ENCODE measurements around the gene ZCCHC2. TPM values are rescaled to one million over a fixed set of nuclear protein-coding genes. Genes with fewer than 3 reads are reported as not detected.
A peak's percentile ranks its signal among the peaks of the same experiment; 100 is the strongest.

The ZCCHC2 gene
- total RNA-seq, 1 experiment from 2014 or later = 3.2 TPM

DNA sequence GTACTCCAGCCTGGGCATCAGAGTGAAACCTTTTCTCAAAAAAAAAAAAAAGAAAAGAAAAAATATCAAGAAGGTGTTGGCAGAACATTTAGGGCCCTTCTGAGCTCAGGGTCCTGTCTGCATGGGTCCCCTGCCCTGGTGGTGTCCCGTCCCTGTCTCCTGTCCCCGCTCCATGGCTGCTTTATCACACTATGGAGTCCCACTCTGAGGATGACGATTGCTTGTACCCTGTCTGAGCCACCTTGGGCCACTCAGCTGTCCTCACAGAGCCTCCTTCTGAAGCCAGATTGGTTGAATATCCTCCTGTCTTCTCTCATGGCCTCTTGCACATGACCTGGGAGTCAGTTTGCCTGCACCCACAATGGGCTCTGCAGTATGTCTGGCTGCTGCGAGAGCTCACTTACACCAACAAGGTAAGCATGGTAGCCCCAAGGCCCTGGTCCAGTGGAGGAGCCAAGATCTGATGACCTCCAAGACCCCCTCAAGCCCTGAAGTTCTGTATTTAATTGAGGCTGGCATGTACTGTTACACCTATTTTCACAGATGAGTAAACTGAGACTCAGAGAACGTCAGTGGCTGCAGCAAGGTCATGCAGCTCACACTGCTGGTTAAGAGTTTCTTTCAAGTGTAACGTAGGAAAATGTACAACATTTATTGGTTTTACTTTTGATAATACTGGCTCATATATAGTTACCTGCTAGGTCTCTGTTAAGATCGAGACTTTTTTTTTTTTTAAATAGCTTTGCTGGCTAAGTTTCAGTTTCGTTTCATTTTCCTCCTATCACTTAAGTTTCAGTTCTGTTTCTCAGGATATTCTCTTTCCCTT, 16.9 kb upstream of the ZCCHC2 start:
- in situ Hi-C loops (cut with HindIII; ENCODE audit: low pct_unique_long_range_greater_than_20kb, low sequenced_read_pairs) = no loop called here
- DNase-seq (ENCODE audit: low read depth) = no peak

DNA sequence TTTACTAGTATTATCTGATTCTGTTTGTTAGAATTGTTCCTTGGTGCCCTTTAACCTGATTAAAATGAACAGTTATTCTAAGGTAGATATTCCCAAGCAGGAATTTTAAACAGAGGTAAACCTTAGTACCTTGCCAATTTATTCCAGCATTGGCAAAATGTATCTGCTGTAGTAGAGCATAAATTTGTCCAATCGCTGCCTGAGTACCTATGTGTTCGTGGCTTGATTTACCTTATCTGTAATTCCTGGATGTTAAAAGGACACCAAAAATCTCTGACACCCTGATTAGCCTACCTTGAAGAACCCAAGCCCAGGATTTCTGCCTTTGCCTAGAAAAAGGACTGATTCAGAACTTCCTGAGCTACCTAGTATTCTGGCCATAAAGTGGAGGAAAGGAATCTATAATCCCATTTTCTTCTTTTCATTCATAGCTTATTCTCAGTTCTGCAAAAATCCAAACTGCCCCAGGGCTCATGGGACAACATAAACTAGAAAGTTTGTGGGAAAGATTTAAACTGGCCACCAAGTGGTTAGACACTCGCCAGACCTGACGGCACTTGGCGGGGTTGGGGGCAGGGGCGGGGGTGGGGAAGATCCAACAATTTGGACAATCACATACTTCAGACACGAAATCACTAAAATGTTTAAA, 16.2 kb upstream of the ZCCHC2 start:
- no peak for DNase-seq (ENCODE audit: low read depth)
- in situ Hi-C loops (cut with HindIII; ENCODE audit: low pct_unique_long_range_greater_than_20kb, low sequenced_read_pairs) = no loop called here

DNA sequence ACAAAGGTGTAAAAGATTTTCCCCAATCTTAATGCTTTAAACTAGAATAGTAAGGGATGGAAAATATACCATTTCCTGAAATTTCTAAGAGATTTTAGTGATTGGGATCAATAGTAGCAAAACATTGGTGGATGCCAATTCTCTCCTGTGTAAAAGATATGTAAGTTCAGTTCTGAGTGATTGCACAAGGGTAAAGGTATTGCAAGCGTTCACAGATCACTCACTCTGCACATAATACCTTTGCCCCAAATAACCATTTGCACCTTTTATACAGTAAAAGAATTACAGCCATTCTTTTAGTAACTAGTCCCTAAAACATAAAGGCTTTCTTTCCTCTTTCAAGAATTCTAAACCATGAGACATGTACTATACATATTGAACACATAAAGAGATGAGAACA, 13.0 kb upstream of the ZCCHC2 start:
- in situ Hi-C loops (cut with HindIII; ENCODE audit: low pct_unique_long_range_greater_than_20kb, low sequenced_read_pairs) = no loop called here
- DNase-seq (ENCODE audit: low read depth) = no peak

DNA sequence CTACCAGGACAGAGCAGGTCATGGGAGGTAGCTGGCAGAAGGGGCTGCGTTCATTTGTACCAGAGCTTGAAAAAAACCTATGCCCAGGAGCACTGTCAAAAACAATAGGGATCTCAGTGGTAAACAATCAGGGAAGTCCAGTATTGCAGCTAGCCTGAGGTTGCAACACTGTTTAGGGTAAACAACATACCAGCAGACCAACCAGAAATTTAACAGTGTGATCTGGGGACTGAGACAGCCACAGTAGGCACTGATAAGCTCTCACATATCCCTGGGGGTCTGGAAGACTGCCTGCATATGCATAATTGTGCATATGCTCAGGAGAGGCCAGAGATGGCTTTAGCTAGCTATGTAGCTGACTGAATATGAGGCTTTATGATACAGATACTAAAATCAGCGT, 12.0 kb upstream of the ZCCHC2 start:
- in situ Hi-C loops (cut with HindIII; ENCODE audit: low pct_unique_long_range_greater_than_20kb, low sequenced_read_pairs) = no loop called here
- no peak for DNase-seq (ENCODE audit: low read depth)

DNA sequence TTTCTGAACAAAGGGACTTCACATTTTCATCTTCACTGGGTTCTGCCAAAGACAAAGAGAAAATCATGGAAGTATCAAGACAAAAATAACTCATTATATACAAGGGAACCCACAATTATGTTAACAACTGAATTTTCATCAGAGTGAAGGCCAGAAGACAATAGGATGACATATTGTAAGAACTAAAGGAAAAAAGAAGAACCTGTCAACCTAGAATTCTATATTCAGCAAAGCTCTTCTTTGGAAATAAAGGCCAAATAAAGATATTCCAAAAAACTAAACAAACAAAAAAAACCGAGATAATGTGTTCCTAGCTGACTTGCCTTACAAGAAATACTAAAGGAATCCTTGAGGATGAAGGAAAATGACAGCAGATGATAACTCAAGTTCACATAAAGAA, 10.3 kb upstream of the ZCCHC2 start:
- in situ Hi-C loops (cut with HindIII; ENCODE audit: low pct_unique_long_range_greater_than_20kb, low sequenced_read_pairs) = no loop called here
- DNase-seq (ENCODE audit: low read depth) = no peak

DNA sequence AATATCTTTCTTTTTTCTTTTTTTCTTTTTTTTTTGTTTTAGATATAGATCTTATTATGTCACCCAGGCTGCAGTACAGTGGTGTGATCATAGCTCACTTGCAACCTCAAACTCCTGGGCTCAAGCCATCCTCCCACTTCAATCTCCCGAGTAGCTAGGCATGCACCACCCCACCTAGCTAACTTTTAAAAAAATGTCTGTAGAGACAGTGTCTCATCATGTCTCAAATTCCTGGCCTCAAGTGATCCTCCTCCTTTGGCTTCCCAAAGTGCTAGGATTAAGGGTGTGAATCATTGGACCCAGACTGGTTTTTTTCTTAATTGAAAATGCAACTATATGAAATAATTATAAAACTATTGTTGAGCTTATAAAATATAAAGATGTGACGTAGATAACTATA, 9.8 kb upstream of the ZCCHC2 start:
- in situ Hi-C loops (cut with HindIII; ENCODE audit: low pct_unique_long_range_greater_than_20kb, low sequenced_read_pairs) = no loop called here
- no peak for DNase-seq (ENCODE audit: low read depth)

DNA sequence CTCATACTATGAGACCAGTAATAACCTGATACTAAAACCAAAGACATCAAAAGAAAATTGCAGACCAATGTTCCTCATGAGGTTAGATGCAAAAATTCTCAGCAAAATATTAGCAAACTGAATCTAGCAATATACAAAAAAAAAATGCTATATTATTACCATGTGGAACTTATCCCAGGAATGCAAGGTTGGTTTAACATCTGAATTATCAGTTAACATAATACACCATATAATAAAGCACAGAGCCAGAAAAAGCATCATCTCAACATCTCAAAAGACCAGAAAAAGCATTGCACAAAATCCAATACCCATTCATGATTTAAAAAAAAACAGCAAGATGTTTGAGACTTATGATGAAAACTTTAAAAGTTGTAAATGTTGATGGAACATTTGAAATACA, 8.3 kb upstream of the ZCCHC2 start:
- no peak for DNase-seq (ENCODE audit: low read depth)
- in situ Hi-C loops (cut with HindIII; ENCODE audit: low pct_unique_long_range_greater_than_20kb, low sequenced_read_pairs) = no loop called here

DNA sequence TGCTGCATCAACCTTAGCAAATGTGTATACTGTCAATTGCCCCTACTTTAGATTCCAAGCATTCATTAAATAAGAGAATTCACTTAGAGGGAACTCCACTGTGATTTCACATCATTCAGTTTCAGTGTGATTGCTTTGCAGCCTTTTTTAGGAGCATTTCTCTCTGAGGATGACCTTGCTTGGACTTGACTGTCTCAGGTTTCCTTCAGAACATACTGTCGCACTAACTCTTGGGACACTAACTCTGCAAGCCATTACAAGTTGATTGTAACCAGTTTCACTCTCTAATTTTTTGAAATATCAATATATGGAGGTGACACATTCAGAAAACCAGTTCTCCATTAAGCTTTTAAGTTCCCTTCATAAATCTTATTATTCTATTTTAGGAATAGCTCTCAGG, 6.6 kb upstream of the ZCCHC2 start:
- in situ Hi-C loops (cut with HindIII; ENCODE audit: low pct_unique_long_range_greater_than_20kb, low sequenced_read_pairs) = no loop called here
- DNase-seq (ENCODE audit: low read depth) = no peak

DNA sequence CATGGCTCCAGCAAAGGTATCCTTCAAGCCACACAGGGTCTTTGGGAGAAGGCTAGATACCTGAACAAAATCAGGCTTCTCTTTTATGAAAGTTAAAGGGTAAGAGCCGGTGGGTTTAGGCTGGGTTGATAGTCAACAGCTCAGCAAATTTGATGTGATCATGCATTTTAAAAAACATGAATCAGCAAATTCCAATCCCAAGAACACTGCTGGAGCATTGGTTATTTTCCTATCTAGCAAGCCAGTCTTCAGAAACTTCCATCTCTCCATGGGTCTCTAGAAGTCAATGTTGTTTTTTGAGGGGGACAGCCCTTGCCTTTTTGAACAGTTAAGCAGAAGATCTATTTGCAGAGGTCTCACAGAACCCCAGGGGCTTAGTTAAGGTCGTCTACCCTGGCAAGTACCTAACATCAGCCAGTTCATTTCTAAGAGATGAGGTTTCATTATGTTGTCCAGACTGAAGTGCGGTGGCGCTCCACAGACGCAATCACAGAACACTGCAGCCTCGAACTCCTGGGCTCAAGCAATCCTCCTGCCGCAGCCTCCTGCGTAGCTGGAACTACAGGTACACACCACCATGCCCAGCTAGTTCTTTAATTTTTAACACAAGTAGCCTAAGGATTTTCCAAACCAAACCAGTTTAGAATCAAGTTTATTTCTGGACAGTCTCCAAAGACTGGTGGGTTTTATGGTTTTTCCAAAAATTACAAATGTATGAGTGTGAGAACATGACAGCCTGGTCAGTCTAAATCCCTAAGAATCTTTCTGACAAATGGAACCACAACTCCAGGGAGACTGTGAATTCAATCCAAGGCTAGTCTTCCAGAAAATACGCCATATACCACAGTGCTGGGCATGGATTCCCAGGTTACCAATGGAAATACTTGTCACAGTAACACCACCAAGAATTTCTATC, 4.1 kb upstream of the ZCCHC2 start:
- in situ Hi-C loops (cut with HindIII; ENCODE audit: low pct_unique_long_range_greater_than_20kb, low sequenced_read_pairs) = no loop called here

DNA sequence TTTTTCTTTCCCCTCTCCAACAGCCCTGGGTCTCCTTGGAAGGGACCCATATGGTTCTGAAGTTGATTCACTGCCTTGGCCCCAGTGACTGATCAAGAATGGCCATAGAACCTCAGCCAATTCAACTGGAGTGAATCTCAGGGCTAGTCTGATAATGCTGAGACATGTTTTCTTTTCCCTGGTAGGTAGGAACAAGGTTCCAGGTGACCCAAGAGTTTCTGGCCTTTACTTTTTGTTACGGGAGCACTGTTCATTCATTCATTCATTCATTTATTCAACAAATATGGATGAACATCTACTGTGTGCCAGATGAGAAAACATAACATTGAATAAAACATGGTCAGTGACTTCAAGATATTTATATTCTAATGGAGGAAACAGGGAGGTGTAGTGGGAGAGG, 3.1 kb upstream of the ZCCHC2 start:
- no peak for DNase-seq (ENCODE audit: low read depth)
- in situ Hi-C loops (cut with HindIII; ENCODE audit: low pct_unique_long_range_greater_than_20kb, low sequenced_read_pairs) = no loop called here

More for the DNA sequence above, 4.1 kb upstream of the ZCCHC2 start:
- no peak for DNase-seq (ENCODE audit: low read depth)

DNA sequence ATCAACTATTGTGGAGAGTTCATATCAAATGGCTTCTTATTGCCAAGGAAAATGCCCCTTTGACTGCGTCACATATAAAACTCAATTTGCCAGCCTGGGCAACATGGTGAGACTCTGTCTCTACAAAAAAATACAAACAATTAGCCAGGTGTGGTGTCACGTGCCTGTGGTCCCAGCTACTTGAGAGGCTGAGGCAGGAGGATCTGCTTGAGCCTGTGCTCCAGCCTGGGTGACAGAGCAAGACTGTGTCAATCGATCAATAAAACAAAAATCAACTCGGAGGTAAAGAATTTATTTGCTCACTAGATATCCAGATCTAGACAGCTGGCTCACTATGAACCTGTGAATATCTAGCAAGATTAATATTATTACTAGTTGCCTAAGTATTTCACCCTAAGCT, 1.7 kb upstream of the ZCCHC2 start:
- in situ Hi-C loops (cut with HindIII; ENCODE audit: low pct_unique_long_range_greater_than_20kb, low sequenced_read_pairs) = no loop called here
- DNase-seq (ENCODE audit: low read depth) = no peak

DNA sequence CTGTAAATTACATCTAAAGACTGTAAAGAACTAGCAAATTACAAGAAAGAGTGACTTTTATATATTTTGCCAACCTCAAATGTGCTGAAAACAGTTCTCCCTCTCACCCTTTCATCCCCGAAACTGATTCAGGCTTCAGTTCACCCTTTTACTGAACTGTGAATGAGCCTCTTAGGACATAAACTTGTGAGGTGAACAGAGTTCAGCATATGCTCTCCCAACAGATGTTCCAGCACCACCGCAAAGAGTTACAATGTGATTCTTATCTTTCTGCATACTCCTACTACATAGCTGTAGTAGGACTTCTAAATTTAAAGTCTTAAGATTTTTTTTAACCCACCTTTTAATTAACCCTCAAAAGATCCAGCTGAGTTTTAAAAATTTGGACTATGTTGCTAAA, 1.2 kb upstream of the ZCCHC2 start:
- in situ Hi-C loops (cut with HindIII; ENCODE audit: low pct_unique_long_range_greater_than_20kb, low sequenced_read_pairs) = no loop called here
- no peak for DNase-seq (ENCODE audit: low read depth)

DNA sequence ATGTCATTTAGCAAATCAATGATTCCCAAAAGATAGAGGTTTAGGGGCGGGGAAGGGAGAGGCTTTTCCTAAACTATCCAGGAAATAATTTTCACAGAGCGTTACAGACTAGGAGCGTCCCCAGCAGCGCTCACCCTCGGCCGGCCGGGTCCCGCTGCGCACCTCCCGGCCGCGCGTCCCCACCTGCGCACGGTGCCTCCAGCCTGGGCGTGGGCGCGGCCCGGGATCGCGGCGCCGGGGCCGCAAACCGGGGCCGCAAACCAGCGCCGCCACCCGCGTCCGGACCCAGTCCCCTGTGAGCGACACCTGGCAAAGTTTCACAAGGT, 684 bp upstream of the ZCCHC2 start:
- DNase-seq (ENCODE audit: low read depth) = no peak
- in situ Hi-C loops (cut with HindIII; ENCODE audit: low pct_unique_long_range_greater_than_20kb, low sequenced_read_pairs) = no loop called here

DNA sequence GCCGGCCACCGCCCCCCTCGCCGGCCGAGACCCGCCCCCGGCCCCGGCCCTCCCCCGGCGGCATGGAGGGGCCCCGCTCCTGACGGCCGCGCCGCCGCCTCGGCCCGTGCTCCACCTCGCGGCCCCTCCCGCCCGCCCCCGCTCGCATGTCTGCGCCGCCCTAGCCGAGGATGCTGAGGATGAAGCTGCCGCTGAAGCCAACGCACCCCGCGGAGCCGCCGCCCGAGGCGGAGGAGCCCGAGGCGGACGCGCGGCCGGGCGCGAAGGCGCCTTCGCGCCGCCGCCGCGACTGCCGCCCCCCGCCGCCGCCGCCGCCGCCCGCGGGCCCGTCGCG, 397 bp downstream of the ZCCHC2 start:
- in situ Hi-C loops (cut with HindIII; ENCODE audit: low pct_unique_long_range_greater_than_20kb, low sequenced_read_pairs) = no loop called here
- DNase-seq (ENCODE audit: low read depth) = no peak

DNA sequence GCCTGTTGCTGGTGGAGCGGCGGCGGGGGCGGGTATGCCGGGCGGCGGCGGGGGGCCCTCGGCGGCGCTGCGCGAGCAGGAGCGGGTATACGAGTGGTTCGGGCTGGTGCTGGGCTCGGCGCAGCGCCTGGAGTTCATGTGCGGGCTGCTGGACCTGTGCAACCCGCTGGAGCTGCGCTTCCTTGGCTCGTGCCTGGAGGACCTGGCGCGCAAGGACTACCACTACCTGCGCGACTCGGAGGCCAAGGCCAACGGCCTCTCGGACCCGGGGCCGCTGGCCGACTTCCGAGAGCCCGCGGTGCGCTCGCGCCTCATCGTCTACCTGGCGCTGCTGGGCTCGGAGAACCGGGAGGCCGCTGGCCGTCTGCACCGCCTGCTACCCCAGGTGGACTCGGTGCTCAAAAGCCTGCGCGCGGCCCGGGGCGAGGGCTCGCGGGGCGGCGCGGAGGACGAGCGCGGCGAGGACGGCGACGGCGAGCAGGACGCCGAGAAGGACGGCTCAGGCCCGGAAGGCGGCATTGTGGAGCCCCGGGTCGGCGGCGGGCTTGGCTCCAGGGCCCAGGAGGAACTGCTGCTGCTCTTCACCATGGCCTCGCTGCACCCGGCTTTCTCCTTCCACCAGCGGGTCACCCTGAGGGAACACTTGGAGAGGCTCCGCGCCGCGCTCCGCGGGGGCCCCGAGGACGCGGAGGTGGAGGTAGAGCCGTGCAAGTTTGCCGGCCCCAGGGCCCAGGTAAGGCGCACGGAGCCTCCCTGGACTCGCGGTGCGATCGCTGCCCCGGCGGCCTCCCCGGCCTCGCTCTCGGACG, 1.0 kb downstream of the ZCCHC2 start:
- peak; percentile 39 for DNase-seq (ENCODE audit: low read depth)
- in situ Hi-C loops (cut with HindIII; ENCODE audit: low pct_unique_long_range_greater_than_20kb, low sequenced_read_pairs) = no loop called here

DNA sequence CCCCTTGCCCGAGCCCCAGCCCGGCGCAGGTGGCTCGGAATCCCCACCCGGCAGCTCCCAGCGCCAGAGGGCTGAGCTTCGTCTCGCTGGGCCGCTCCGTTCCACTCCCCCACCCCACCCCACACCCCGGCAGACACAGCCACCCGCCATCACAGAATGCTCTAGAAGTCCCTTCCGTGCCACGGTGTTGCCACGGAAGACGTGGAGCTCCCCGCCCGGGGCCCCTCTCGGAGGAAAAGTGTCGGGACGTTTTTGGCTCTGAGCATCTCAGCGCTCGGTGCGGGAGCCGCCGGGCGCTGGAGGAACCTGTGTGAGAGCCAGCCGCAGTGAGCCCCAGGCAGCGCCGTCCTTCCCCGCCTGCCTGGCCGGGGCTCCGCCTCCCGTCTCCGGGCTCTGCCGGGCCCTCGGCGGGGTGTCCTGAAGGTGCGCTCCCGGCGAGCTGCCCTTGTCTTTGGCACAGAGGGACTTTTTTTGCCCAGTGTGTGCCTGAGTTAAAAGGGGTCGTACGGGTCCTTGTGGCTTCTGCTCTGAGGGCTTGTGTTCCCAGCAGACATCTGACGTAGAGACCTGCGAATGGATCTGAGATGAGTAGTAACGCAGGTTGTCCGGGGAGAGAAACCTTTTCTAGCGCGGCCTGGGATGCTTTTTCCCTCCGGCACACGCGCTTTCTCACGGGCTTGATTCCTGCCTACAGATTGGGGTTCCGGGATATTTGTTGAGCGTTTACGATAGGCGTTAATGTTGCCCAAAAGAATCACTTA, 1.8 kb downstream of the ZCCHC2 start:
- in situ Hi-C loops (cut with HindIII; ENCODE audit: low pct_unique_long_range_greater_than_20kb, low sequenced_read_pairs) = no loop called here
- DNase-seq (ENCODE audit: low read depth) = peak; percentile 48

DNA sequence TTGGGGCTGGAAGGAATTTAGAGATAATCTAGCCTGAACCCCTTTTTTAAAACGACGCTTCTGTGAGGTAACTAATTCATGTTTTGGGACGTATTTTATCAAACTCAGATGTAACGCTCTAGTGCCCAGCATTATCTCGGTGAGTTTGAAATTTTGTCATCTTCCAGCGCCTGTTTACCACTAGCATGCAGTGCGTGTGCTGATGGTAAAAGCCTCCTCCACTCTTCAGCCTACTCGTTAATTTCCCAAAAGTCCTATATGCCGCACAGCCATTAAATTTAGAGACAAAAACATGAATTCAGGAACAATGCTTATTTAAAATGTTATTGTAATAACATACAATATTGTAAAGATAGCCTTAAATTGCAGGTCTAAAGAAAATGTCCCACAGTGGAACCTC, 2.8 kb downstream of the ZCCHC2 start:
- in situ Hi-C loops (cut with HindIII; ENCODE audit: low pct_unique_long_range_greater_than_20kb, low sequenced_read_pairs) = no loop called here
- no peak for DNase-seq (ENCODE audit: low read depth)
